GM12873 (cell line): Measurements from ENCODE around the gene HSD3B7.

Source experiments
- CTCF ChIP-seq: IDR thresholded peaks from 2 replicates; pipeline ENCODE4 v1.5.1; 2012; ENCODE audit warnings: low read depth, mild to moderate bottlenecking, moderate library complexity, low read length, control low read depth; ENCODE audit not compliant: insufficient read depth; ENCODE audit errors: missing control alignments

The HSD3B7 gene

GRCh38 chr16:30961384-30961783 is 23.6 kb upstream of the HSD3B7 start:
- TF ChIP-seq CTCF = no peak

DNA sequence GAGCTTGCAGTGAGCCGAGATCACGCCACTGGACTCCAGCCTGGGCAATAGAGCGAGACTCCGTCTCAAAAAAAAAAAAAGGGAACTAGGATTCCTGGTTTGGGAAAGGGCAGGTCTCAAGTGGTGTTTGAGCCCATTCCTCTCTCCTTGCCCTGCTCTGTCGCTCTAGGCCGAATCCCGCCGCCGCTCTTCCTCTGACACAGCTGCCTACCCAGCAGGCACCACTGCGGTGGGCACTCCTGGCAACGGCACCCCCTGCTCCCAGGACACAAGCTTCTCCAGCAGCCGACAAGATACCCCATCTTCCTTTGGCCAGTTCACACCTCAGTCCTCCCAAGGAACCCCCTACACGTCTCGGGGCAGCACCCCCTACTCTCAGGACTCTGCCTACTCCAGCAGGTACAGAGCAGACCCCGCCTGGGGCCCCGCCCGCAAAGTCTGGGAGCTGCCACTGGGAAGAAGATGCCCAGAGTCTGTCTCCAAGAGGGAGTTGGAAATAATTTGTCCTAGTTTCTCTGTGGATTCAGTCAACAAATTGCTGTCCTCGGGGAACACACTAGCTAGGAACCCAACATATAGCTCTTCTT is 21.0 kb upstream of the HSD3B7 start:
- no peak for TF ChIP-seq CTCF

- no peak for TF ChIP-seq CTCF
Measured at GRCh38 chr16:30964574-30965226, 20.3 kb upstream of the HSD3B7 start.

- no peak for TF ChIP-seq CTCF
Measured at GRCh38 chr16:30965436-30965835, 19.6 kb upstream of the HSD3B7 start.

DNA sequence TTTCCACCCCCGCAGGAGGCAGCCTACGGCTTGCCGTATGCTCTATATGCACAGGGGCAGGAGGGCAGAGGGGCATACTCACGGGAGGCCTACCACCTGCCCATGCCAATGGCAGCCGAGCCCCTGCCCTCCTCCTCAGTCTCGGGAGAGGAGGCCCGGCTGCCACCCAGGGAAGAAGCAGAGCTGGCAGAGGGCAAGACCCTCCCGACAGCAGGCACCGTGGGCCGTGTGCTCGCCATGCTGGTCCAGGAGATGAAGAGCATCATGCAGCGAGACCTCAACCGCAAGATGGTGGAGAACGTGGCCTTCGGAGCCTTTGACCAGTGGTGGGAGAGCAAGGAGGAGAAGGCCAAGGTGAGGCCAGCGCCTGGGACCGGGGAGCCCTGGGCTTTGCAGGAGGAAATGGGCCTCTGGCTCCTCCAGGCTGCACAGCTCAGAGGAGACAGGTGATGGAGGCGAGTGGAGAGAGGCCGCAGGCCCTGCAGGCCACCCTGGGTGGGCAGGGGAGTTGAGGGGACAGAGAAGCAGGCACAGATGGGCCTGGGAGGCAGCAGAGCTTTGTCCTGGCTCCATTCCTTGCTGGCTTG is 18.9 kb upstream of the HSD3B7 start:
- no peak for TF ChIP-seq CTCF

DNA sequence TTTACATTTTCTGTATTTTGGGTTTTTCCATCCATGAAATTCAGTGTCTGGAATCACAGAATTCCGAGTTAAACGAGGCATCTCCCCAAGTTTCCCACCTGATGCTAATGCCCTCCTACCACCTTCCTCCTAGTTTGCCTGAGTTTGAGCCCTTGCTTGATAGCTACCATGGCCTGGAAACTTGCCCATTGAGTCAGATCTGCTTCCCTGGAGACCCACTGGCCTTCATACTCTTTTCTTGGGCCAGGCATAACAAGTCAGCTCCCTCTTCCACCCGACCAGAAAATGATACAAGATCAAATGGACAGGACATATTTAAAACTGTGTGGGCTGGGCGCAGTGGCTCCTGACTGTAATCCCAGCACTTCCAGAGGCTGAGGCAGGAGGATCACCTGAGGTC is 17.2 kb upstream of the HSD3B7 start:
- no peak for TF ChIP-seq CTCF

DNA sequence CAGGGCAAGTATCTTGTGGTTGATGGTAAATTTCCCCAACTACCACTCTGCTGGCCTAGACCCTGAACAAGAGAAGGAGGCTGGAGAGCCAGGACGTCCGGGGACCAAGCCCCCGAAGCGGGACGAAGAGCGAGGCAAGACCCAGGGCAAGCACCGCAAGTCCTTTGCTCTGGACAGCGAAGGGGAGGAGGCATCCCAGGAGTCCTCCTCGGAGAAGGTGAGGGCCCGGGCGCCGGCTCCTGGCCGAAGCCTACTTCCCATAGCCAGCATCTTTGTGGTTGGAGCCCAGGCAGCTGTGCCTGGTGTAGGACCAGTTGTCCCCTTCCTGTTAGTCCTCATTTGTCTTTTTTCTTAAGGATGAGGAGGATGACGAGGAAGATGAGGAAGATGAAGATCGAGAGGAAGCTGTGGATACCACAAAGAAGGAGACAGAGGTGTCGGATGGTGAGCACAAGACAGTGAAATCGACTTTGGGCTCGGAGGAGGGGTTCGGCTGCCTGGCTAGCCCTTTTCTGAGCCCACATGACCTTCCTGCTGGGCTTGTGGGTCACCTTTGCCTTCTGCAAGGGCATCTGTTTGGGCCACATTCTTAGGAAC is 15.7 kb upstream of the HSD3B7 start:
- no peak for TF ChIP-seq CTCF
